Activated CD4-positive, alpha-beta T cell treated with anti-CD3 and anti-CD28 coated beads, Interleukin-2, amount 50 U/mL, for 24 hours (primary cell): ENCODE measurements around the gene RBM26.

ENCODE experiments used
- DNase-seq, 2 donors: peaks; one replicate each; pipeline ENCODE4 v3.0.0-alpha.2; 2020; ENCODE audit warnings: low read depth in 1 of 2, low spot score in 1 of 2

RBM26 gene

DNA sequence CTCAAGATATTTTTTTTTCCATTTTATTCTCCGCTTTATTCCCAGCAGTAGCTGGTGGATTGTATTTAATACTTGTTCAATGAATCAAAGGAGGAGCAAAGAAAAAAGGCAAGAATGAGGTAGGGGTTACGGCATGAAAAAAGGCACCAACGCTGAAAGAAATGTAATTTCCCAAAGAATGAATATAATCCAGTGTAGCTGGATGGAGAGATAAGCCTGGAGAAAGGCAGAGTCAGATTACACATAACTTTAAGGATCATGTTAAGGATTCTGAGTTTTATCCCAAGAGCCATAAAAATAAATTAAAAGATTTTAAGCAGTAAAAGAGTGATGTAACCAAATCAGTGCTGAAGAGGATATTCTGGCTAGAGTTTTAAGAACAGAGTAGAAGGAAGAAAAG, 67.7 kb downstream of the RBM26 start:
- no peak for DNase-seq

- no peak for DNase-seq
Observed at GRCh38 chr13:79336966-79337365, 69.1 kb downstream of the RBM26 start.

DNA sequence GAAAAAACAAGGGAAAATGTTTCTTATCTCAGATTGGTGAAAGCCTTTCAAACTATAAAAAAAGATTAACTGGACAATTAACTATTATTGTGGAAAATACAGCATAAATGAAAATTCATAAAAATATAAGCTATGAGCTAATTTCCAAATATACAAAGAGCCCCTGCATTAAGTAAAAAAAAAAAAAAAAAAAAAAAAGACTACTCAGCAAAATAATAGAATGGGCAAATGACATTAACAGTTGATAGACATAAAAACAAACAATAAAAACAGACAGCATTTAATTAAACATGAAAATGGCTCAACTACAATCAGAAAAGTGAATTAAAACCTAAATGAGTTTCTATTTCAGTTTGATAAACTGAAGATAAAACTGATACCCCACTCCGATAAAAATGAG, 77.5 kb downstream of the RBM26 start:
- no peak for DNase-seq

- DNase-seq = no peak
Observed at GRCh38 chr13:79320433-79320832, 85.6 kb downstream of the RBM26 start.

DNA sequence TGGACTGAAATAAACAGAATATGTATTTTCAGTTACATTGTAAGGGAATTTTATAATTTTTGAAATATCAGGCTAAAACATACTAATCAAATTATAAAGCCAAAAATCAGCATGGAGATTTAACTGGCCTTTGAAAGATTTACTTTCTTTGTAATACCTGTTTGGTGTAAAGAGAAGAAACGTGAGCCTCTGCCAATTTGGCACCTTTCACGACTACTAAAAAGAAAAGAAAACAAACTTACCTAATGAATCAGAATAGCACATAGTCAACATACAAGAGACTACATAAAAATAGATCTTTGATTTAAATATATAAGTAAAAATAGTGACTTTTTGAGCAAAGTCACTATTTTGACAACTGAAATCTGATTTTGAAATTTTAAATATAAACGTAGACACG, 87.4 kb downstream of the RBM26 start:
- no peak for DNase-seq

GRCh38 chr13:79317856-79318255, 88.2 kb downstream of the RBM26 start:
- no peak for DNase-seq

GRCh38 chr13:79314652-79315051, 91.4 kb downstream of the RBM26 start:
- no peak for DNase-seq

DNA sequence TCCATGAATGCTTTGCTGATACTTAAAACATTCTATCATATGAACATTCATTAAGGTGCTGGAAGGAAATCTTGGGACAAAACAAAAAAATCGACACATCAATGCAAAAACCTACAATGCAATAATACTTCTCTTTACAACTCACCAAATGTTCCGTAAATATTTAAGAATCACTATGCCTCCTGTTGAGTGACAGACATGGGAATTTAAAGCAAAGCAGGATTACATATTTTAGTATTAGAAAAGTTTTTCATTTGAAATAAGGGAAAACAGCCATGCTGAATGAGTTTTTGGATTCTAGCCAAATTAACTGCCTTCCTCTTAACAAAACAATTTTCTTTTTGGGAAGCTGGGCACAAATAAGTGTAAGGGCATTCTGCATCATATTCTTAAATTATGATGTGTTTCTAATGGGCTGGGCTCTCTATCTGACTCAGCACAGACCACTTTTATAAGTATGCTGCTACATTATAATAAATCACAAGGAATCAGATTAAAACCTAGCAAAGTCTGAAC, 93.7 kb downstream of the RBM26 start:
- DNase-seq = no peak

DNA sequence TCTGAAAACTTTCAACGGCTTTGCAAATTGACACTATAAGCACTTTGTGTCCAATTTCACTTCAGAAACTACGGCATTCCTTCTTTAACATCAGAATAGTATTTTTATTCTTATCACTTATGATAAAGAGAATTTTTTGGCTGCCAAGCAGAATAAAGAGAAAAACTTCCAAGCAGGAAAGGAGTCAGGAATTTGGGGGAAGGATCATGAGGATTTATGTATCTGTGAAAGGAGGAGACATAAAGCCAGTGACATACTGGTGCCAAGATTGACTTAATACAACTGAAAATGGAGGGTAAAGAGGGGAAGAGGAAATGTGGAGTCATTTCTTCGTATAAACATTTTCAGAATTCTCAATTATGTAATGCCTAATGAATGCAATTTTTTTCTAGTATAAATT, 94.7 kb downstream of the RBM26 start:
- no peak for DNase-seq

GRCh38 chr13:79309690-79310089, 96.4 kb downstream of the RBM26 start:
- no peak for DNase-seq

- DNase-seq = no peak
Observed at GRCh38 chr13:79307866-79308298, 98.2 kb downstream of the RBM26 start.

GRCh38 chr13:79307433-79307861, 98.6 kb downstream of the RBM26 start:
- DNase-seq = no peak

GRCh38 chr13:79306650-79307049, 99.4 kb downstream of the RBM26 start:
- DNase-seq = no peak

- no peak for DNase-seq
Observed at GRCh38 chr13:79297128-79297527, 108.9 kb downstream of the RBM26 start.

DNA sequence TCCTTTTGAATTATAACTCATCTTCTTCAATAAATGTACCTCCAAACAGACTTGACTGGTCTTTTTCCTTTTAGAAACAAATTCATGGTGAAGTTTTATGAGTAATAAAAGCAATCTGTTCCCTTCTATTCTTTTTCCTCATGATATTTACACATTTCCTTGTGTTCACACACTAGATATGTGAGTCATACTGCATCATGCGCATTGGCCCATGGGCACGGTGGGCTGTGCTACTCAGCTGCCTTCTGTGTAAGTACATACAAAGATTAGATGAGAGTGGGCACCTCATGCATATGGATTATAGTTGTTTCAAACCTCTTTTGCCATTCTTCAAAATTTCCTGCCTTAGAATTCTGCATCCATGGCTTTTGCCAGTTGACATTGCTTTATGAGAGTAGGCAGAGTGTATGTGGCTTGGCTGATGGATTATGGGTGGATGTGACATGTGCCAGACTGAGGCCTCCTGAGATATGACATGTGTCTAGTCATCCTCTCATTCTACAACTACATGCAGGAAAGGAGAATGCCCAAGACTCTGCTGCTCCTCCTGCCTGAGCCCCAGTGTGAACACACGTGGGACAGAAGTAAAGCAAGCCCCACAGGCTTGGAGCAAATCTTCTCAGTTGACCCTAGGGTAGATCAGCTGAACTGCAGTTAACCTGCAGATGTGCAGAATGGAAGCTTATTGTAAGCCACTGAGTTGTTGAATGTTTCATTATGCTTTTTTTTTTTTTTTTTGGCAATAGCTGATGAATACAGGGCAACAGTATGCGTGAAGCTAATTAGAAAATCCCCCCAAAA, 109.9 kb downstream of the RBM26 start:
- no peak for DNase-seq

GRCh38 chr13:79290595-79291244, 115.3 kb downstream of the RBM26 start:
- DNase-seq = no peak

DNA sequence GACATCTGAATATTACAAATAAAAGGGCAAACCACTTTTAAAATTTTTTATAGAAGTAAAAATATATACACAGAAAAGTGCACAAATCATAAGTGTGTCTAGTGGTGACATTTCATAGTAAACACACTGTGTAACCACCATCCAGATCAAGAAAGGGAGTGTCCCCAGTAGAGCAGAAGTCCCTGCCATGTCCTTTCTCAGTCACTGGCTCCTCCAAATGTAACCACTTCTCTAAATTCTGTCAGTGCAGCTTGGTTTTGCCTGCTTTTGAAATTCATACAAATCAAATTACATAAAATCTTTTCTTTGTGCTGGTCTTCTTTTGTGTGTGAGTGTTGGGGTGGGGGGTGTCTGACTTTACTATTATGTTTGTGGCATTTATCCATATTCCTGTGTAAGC, 116.5 kb downstream of the RBM26 start:
- DNase-seq = no peak

DNA sequence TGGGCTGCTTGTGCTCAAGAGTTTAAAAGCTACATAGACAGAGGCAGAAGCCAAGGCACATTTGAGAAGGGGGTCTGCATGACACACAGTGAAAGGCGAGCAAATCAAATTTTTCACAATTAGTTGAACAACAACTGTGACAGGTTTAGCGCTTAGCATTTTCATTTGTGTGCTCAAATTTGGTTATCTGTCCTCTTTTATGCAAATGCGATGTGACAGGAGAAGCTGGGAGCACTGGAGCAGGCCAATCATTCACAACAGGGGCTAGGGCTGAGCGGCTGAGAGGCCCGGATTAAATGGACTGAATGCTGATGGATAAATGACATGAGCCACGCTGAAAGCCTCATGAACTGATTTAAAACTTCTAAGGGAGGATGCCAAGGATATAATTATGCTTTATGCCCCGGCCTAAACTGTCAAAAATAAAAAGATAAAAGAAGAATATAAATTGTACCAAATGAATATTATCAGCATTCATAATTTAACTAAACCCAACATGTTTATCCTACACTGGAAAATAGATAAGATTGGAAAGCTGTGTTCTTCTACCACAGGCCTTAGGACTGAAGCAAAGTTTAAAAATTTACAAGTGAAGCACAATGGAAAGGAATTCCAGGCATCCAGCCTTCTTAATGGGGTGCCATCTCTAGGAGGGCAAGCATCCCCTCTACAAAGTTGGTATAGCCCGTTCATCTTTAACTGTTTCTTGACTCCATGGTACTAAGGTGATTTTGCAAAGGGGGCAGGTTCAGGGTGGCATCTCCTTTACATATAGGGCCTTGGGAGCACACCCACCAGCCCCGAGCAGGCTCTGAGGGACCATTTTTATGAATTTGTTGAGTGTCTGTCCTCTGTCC, 117.9 kb downstream of the RBM26 start:
- no peak for DNase-seq

- DNase-seq = no peak
Observed at GRCh38 chr13:79285159-79285558, 120.9 kb downstream of the RBM26 start.

DNA sequence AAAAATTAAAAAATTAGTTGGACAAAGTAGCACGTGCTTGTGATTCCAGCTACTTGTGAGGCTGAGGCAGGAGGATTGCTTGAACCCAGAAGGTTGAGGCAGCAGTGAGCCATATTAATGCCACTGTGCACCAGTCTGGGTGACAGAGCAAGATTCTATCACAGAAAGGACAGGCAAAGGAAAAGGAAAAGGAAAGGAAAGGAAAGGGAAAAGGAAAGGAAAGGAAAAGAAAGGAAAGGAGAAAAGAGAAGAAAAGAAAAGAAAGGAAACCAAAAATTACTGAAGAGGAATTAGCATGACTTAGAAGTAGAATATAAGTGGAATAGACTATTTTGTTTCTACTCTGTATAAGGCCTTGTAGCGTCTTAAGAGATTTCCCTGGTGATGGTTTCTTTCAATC, 122.3 kb downstream of the RBM26 start:
- DNase-seq = no peak

GRCh38 chr13:79282976-79283375, 123.1 kb downstream of the RBM26 start:
- no peak for DNase-seq

GRCh38 chr13:79282508-79282907, 123.5 kb downstream of the RBM26 start:
- DNase-seq = no peak
